GM08714 (cell line): ENCODE measurements around the gene CRABP2.

Experiments used
- H3K4me3 ChIP-seq: fragments of 200-500 bp; sonication (Bioruptor generic); 2 replicates; pipeline ENCODE4 v1.5.1; 2014; ENCODE audit warnings: mild to moderate bottlenecking, low read length, inconsistent platforms
- ZNF274 ChIP-seq: IDR thresholded peaks from 2 replicates; pipeline ENCODE4 v1.6.1; 2012; ENCODE audit warnings: mild to moderate bottlenecking, low read depth, low read length

Gene CRABP2

DNA sequence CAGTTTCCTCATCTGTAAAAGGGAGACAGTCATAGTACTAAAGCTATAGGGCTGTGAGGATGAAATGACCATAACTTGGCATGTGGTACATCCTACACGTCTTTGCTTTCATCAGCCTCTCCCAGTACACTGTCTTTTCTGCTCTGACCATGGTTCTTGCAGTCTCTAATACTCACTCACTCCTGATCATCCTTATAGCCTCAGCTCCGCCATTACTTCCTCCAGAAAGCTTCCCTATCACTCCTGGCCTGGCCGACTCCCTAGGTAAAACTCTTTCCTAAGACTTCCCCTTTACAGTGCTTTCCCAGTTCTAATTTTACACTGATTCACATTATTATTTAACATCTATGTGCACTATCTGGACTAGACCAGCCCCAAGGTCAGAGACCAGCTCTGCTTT lies 40.5 kb upstream of the CRABP2 start:
- TF ChIP-seq ZNF274 = no peak
- no peak overlapping the region for H3K4me3 ChIP-seq

DNA sequence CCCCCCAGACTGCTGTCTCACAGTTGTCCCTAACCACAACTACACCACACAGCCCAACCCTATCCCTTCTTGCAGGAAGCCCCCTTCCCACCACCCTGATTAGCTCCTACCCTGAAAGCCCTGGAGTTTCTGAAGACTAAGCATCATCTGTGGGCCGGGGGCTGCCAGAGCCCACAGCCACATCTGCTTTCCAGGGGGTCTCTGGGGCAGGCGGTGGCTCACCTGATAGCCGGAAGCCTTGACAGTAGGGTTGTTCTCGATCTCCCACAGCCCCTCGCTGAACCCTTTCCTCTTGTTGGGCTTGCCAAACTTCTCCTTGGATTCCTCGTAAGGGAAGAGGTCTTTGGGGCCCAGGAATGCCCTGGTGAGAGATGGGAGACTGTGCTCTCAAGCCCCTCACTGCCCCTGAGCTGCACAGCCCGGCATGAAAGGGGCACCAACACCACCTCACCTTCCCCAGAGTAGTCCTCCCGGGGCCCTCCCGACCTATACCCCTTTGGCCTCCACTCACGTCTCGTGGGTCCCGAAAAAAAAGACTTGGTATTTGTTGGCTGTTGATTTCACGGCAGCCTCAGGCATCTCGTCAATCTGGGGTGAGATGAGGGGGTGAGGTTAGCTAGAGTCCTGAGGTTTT lies 39.5 kb upstream of the CRABP2 start:
- no peak for TF ChIP-seq ZNF274
- no peak overlapping the region for H3K4me3 ChIP-seq

DNA sequence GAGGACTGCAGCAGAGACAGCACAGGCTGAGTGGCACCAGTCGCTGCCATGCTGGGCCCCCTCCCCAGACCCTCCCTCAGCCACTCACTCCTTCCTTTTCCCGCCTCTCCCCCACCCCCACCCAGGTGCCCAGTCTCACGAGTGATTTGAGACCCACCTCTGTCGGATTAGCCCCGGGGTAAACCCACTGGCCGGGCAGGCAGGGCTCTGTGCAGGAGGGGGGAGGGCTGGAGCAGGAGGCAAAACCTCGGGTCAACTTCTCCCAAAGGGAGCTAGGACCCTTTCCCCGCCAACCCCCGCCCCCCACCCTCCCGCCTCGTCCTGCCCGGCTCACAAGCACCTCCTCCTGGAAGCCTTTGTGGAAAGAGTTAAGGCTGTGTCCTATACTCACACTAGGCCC lies 39.0 kb upstream of the CRABP2 start:
- no peak for TF ChIP-seq ZNF274

DNA sequence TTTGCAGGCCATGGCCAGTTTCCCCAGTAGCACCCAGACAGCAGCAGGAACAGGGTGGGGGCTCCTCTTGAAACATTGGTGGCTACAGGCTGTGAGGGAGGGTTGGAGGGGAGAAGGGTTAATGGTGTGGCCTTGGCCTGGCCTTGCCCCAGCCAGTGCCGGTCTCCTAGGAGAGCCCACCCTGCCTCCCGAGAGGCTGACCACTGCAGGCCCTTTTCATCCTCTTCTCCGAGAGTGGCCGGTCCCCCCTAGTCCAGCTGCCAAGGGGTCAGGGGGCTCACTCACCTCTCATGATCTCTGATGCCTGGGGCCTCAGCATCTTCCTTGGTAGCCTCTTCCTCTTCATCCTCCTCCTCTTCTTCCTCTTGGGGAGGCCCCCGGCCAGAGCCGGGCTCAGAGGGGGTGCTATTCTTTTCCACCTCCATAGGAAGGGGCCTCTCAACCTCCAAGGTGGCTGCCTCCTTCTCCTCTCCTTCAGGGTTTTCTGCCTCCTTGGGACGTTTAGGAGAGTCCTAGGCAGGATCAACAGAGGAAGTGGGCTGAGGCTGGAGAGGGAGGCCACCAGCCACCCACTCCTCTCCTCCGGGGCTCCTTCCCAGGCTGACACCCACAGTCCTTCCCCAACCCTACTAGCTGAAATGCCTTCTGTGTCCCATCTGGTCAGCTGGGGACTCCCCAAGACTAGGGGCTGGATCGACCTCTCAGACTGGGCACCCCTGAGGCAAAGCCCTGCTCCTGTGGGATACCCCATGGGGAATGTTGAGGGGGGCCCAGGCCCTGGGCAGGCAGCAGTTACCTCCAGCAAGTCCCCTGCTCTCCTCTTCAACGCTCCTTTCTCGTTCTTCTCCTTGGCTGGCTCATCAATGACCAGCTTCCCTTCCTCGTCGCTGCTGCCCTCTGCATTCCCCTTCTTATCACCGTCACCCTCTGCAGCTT lies 38.3 kb upstream of the CRABP2 start:
- no peak for TF ChIP-seq ZNF274
- H3K4me3 ChIP-seq = no peak overlapping the region

More for the DNA sequence above, 39.0 kb upstream of the CRABP2 start:
- no peak overlapping the region for H3K4me3 ChIP-seq

DNA sequence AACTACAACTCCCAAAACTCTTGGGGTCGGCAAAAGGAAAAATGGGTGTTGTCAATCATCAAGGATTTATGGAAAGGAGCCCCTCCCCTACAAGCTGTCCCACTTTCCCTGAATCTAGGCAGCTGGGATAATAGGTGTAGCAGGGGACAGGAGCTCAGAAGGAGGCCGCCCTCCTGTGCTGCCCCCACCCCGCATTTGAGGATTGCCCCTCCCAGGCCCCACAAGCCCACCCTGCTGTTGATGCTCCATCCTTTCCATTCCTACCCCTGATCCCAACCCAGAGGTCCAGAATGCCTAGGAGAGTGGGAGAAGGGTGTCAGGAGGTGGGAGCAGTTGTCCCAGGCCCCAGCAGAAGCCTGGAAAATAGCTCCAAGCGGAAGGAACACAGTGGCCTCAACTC lies 37.4 kb upstream of the CRABP2 start:
- no peak for TF ChIP-seq ZNF274
- no peak overlapping the region for H3K4me3 ChIP-seq

DNA sequence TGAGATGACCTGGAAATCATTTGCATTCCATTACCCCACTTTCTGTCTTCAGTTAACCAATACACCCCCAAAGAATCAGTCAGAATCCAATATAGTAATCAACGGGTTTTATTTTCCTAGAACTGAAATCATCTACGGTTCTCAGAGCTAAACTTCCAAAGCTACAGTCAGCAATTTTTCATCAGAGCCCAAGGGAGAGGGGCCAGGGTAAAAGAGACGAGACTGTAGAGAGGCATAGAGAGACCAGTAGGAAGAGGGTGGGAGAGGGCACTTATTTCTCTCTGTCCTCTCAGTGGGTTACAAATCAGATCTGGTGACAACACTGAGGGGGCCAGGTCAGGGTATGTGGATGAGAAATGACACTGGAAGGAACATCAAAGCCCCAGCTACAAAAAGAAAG lies 36.6 kb upstream of the CRABP2 start:
- TF ChIP-seq ZNF274 = no peak
- H3K4me3 ChIP-seq = no peak overlapping the region

GRCh38 chr1:156741481-156741983 lies 36.1 kb upstream of the CRABP2 start:
- H3K4me3 ChIP-seq = peak overlapping the region; percentile 24; the same call in 1 of the 2 replicates
- TF ChIP-seq ZNF274 = no peak

GRCh38 chr1:156740741-156741480 lies 35.5 kb upstream of the CRABP2 start, which contains the start of gene MRPL24:
Gene MRPL24, minus strand, starts transcription at chr1:156741088. Its CDS starts 2,384 bp downstream, at chr1:156738704.
- peak within 1 kb of the TSS; percentile 70 for H3K4me3 ChIP-seq

GRCh38 chr1:156740237-156740740 lies 34.9 kb upstream of the CRABP2 start:
- peak overlapping the region; percentile 70 for H3K4me3 ChIP-seq
- TF ChIP-seq ZNF274 = no peak

More at GRCh38 chr1:156740741-156741480, 35.5 kb upstream of the CRABP2 start, which contains the start of gene MRPL24:
- TF ChIP-seq ZNF274 = no peak

GRCh38 chr1:156738916-156739315 lies 33.5 kb upstream of the CRABP2 start:
- no peak for TF ChIP-seq ZNF274
- no peak overlapping the region for H3K4me3 ChIP-seq

- TF ChIP-seq ZNF274 = no peak
- no peak overlapping the region for H3K4me3 ChIP-seq
Observed at GRCh38 chr1:156738407-156738806, 33.0 kb upstream of the CRABP2 start.

GRCh38 chr1:156733989-156734584 lies 28.7 kb upstream of the CRABP2 start:
- no peak for TF ChIP-seq ZNF274
- no peak overlapping the region for H3K4me3 ChIP-seq

GRCh38 chr1:156728599-156729462 lies 23.4 kb upstream of the CRABP2 start, which contains the start of gene ISG20L2:
Gene ISG20L2, minus strand, starts transcription at chr1:156728766. Its CDS starts 1,114 bp downstream, at chr1:156727652.
- TF ChIP-seq ZNF274 = no peak
- peak within 1 kb of the TSS; percentile 92 for H3K4me3 ChIP-seq
